22Rv1 (cell line): ENCODE data around the gene ZNF362.
A peak's percentile ranks its signal among the peaks of the same experiment; 100 is the strongest.

Experiments used
- H3K27ac ChIP-seq: fragments of 450-650 bp; 2 replicates; pipeline ENCODE4 v1.5.1; 2017
- CTCF ChIP-seq: fragments of 450-650 bp; IDR thresholded peaks from 2 replicates; pipeline ENCODE4 v1.5.1; 2017; ENCODE audit warnings: mild to moderate bottlenecking
- ZFX ChIP-seq: fragments of 450-650 bp; IDR thresholded peaks from 2 replicates; pipeline ENCODE4 v1.6.1; 2017; ENCODE audit warnings: antibody characterized with exemption, borderline replicate concordance

The ZNF362 gene

GRCh38 chr1:33295450-33296081 is 39.3 kb downstream of the ZNF362 start:
- no peak overlapping the region for H3K27ac ChIP-seq
- TF ChIP-seq ZFX (no peak), CTCF (peak; percentile 96)

GRCh38 chr1:33296082-33296458 is 39.8 kb downstream of the ZNF362 start:
- H3K27ac ChIP-seq = no peak overlapping the region
- TF ChIP-seq ZFX = no peak
- no peak for TF ChIP-seq CTCF

GRCh38 chr1:33296824-33297223 is 40.5 kb downstream of the ZNF362 start:
- no peak overlapping the region for H3K27ac ChIP-seq
- TF ChIP-seq ZFX (no peak), CTCF (no peak)

- no peak overlapping the region for H3K27ac ChIP-seq
- TF ChIP-seq ZFX (no peak), CTCF (no peak)
Observed at GRCh38 chr1:33297911-33298622, 41.8 kb downstream of the ZNF362 start.

GRCh38 chr1:33298623-33299277 is 42.5 kb downstream of the ZNF362 start:
- TF ChIP-seq ZFX (no peak), CTCF (peak; percentile 85)
- no peak overlapping the region for H3K27ac ChIP-seq

- H3K27ac ChIP-seq = no peak overlapping the region
Observed at GRCh38 chr1:33299461-33300155, 43.3 kb downstream of the ZNF362 start.

More at GRCh38 chr1:33299461-33300155, 43.3 kb downstream of the ZNF362 start:
- no peak for TF ChIP-seq ZFX
- no peak for TF ChIP-seq CTCF
